Lower leg skin (tissue), 3 donors: ENCODE results near the gene PCCA.

ENCODE experiments used
- CTCF ChIP-seq, 3 donors: fragments of 450-650 bp; IDR thresholded peaks; one replicate each; pipeline ENCODE4 v1.5.1; 2016; ENCODE audit warnings: antibody characterized with exemption in 3 of 3, mild to moderate bottlenecking in 3 of 3, moderate library complexity in 2 of 3
- POLR2A ChIP-seq, 2 donors: fragments of 450-650 bp; IDR thresholded peaks; one replicate each; pipeline ENCODE4 v1.6.1; 2016 to 2017; ENCODE audit warnings: antibody characterized with exemption in 2 of 2, mild to moderate bottlenecking in 1 of 2, moderate library complexity in 1 of 2

- TF ChIP-seq POLR2A (IDR thresholded peaks at IDR 0.05): no peak
- TF ChIP-seq CTCF (IDR thresholded peaks at IDR 0.05): no peak
Measured at GRCh38 chr13:100273138-100273537, 184.2 kb downstream of the PCCA start.
